HG02840 (cell line): ENCODE data around the gene PPHLN1.
A peak's percentile ranks its signal among the peaks of the same experiment; 100 is the strongest.
"Not testable (repeated sequence)": the region's sequence is repeated elsewhere in the genome, so short reads cannot be mapped to it uniquely, and the experiment has no call there.

Source experiments
- ATAC-seq: cut with Tn5 transposase; IDR thresholded peaks from one replicate; pipeline ENCODE4 v1.9.1; 2021; ENCODE audit warnings: mild to moderate bottlenecking, moderate library complexity, moderate number of reproducible peaks; ENCODE audit not compliant: unreplicated experiment, low FRiP score

PPHLN1 gene

GRCh38 chr12:42320796-42321195, 5.2 kb upstream of the PPHLN1 start:
- ATAC-seq = no peak

GRCh38 chr12:42322567-42322966, 3.4 kb upstream of the PPHLN1 start:
- no peak for ATAC-seq

DNA sequence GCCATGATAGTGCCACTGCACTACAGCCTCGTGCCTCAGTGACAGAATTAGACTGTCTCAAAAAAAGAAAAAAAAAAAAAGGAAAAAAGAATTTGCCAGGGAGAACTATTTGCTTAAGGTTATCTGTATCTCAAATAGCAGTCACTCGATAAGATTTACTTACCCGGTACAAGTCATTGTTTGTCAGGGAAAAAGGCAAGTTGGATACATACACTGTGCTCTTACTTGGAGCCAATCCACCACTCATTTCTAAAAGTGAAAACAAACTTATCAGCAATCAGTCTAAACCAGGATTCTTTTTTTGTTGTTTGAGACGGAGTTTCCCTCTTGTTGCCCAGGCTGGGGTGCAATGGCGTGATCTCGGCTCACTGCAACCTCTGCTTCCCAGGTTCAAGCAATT, 2.1 kb upstream of the PPHLN1 start:
- ATAC-seq = no peak

DNA sequence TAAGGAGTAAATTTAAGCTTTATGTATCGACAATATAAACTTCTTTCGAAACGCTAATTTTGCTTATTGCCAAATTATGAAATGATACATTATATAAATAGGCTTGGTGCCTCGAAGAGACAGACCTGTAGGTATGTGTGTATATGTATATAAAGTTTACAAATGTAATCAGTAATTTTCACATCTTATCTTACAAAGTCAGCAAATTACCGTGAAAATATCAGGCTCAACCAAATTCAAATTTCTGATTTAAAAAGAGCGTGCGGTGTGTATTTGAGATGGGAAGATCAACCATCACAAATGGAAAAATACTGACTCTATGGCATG, 678 bp upstream of the PPHLN1 start:
- no peak for ATAC-seq

DNA sequence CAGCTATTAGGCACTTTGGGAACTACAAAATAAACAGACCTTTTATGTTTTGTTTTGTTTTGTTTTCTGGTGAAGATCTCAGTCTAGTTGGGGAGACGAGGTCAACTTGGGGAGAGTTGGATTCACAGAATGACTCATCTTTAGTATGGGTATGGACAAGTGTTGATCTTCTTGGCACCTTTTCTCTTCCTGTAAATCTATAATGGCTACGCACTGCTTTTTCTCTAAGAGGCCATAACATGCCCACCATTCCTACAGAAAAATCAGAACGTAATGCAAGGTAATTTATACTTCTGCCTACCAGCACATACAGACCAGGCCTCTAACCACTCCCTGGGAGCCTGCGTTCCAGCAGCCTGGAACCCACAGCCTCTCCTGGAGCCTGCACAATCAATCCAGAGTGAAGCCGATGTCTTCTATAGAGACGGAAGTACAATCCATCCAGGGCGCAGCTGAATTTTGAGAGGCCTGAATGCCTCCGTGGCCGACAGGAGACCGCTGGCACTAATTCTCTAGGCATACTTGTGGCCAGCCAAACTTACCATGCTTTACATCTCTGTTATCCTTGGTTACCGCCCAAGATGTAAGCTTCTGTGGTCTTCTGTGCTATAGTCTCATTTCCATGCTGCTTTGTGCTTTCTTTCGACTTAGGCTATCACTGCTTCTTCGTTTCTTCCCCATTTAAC, 717 bp downstream of the PPHLN1 start:
- ATAC-seq = peak; percentile 20

DNA sequence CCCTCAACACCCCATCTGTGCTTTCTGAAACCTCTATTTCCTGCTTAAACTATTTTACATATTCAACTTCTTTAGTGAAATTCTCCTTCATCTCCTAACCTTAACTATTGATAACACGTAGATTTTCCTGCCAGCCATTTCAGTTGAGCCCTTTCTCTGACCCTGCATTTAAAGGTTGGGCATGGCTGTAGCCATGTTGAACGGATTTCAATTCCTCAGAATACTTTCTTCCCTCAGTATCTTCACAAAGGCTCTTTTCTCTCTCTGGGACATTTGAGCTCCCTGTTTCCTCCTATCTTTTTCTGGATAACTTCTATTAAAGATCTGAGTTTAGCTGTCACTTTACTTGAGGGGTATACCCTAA, 1.2 kb downstream of the PPHLN1 start:
- ATAC-seq = no peak

- not testable (repeated sequence) for ATAC-seq
Observed at GRCh38 chr12:42330097-42330496, 4.1 kb downstream of the PPHLN1 start.

DNA sequence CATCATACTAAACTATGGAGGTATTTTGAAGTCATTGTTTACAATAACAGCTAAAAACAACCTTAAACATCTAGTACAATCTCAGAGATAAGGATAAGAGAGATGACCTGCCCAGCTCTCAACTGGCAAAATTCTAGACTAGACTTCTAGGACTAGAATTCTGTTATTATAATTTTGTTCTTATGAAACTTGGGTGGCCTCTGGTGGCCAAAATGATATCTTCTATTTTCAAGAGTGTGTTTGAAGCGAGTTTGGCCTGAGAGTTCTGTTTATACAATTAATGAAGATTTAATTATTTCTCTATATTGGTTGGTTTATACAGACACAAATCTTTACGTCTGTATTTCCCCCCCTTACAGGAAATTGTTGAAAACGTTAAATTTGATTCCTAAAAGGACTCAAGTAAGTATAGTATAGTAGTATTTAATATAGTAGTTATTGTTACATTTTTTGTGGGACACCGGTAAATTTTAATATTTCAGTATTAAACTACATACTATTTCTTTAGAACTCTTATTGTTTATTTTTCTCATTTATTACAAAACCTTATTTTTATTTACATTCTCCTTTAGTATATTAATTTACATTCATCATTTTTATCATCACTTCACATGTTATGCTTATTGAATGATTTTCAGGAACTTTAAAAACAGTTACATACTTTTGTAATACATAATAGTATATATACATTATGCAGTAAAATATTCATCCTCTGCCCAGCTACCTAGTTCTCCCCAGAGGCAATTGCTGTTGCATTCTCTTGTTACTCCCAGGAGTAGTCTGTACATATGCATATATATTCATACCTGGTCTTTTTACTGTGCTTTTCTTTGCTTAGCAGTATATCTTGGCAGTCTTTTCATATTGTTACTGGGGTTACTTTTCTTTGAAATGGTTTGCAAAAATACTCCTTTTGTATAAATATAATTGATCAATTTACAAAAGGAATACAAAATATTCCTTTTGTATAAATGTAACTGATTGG, 6.6 kb downstream of the PPHLN1 start:
- no peak for ATAC-seq

GRCh38 chr12:42336286-42336685, 10.3 kb downstream of the PPHLN1 start:
- ATAC-seq = no peak

DNA sequence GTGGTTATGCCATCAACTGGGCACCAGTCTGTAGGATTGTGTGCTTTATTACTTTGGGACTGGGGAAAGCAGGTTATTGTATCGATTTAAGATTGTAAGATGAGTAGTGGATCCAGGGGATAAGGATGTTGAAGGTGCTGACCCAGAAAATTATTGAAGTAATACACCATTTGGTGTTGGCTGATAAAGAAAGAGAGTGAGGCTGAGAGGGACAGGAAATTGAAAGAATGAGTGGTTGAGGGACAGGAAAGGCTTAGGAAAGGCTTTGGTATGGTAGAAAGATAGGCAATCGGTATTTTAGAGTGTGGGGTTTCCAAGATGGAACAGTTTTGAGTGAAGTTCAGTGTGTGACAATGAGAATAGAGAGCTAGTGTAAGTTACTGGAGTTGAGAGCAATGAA, 12.3 kb downstream of the PPHLN1 start:
- no peak for ATAC-seq

DNA sequence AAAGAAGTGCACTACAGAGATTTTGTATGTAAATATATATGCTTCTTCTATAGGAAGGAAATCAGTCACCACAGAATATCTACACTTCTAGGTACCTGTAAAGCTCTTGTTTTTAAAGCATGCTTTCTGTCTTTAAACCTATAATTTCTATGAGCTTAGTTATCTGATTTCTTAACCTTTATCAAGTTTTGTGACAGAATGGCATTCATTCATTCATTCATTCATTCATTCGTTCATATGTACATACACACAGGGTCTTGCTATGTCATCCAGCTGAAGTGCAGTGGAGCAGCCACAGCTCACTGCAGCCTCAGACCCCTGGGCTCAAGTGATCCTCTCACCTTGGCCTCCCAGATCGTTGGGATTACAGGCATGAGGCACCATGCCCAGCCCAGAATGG, 16.1 kb downstream of the PPHLN1 start:
- ATAC-seq = no peak

GRCh38 chr12:42343721-42344120, 17.8 kb downstream of the PPHLN1 start:
- ATAC-seq = no peak

DNA sequence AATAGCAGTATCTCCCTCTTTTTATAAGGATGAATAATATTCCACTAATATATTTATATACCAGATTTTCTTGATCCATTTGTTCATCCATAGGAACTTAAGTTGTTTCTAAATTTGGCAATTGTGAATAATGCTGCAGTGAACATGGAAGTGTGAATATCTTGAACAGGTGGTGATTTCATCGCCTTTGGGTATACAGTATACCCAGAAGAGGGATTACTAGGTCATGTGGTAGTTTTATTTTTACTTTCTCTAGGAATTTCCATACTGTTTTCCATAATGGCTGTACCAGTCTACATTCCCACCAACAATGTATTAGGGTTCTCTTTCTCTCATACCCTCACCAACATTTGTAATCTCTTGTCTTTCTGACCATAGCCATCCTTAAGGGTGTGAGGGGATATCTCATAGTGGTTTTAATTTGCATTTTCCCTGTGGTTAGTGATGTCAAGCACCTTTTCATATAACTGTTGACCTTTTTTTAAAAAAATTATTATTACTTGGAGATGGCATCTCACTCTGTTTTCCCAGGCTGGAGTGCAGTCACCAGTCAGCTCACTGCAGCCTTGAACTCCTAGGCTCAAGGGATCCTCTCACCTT, 20.5 kb downstream of the PPHLN1 start:
- no peak for ATAC-seq

DNA sequence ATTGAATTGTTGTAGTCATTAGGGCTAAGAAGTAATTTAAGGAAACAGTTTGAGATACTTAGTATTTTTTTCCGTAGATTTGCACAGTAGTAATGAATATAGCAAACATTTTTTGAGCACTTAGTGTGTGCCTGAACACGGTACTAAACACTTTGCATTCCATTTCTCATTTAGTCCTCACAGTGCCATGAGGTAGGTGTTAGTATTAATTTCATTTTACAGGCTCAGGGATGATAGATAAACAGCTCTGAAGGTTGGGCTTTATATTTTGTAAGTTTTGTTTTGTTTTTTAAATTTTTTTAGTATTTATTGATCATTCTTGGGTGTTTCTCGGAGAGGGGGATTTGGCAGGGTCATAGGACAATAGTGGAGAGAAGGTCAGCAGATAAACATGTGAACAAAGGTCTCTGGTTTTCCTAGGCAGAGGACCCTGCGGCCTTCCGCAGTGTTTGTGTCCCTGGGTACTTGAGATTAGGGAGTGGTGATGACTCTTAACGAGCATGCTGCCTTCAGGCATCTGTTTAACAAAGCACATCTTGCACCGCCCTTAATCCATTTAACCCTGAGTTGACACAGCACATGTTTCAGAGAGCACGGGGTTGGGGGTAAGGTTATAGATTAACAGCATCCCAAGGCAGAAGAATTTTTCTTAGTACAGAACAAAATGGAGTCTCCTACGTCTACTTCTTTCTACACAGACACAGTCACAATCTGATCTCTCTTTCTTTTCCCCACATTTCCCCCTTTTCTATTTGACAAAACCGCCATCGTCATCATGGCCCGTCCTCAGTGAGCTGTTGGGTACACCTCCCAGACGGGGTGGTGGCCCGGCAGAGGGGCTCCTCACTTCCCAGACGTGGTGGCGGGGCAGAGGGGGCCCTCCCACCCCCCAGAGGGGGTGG, 23.4 kb downstream of the PPHLN1 start:
- ATAC-seq = not testable (repeated sequence)

DNA sequence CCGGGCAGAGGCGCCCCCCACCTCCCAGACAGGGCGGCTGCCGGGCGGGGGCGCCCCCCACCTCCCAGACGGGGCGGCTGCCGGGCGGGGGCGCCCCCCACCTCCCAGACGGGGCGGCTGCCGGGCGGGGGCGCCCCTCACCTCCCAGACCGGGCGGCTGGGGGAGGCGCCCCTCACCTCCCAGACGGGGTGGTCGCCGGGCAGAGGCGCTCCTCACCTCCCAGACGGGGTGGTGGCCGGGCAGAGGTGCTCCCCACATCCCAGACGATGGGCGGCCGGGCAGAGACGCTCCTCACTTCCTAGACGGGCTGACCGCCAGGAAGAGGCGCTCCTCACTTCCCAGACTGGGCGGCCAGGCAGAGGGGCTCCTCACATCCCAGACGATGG, 24.0 kb downstream of the PPHLN1 start:
- not testable (repeated sequence) for ATAC-seq

DNA sequence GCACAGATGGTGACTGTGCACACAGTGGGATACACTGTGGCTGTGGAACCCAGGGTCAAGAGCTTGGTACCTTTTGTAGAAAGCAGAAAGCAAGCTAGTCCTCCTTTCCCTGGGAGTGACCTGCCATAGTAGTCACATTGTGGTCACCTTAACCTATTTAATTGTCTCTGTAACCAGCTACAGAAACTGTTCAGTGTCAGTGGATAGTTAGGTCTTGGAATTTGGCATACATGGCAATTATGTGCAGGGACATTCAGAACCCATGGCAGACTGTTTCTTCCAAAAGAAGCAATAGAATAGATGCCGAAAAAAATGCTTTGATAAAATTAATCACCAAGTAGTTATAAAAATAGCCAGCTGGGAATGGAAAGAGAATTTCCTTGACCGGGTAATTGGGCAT, 30.4 kb downstream of the PPHLN1 start:
- ATAC-seq = no peak

GRCh38 chr12:42360747-42361403, 34.9 kb downstream of the PPHLN1 start:
- ATAC-seq = peak; percentile 61

GRCh38 chr12:42361909-42362646, 36.1 kb downstream of the PPHLN1 start:
- ATAC-seq = no peak

- no peak for ATAC-seq
Observed at GRCh38 chr12:42362647-42363260, 36.8 kb downstream of the PPHLN1 start.
